NT2/D1 (cell line): ENCODE measurements around the gene HAUS6.

ENCODE experiments used
- SUZ12 ChIP-seq: IDR thresholded peaks from 2 replicates; pipeline ENCODE4 v1.6.1; 2011; ENCODE audit not compliant: insufficient read length, insufficient read depth; ENCODE audit errors: extremely low read depth
- YY1 ChIP-seq: IDR thresholded peaks from 2 replicates; pipeline ENCODE4 v1.6.1; 2011; ENCODE audit not compliant: insufficient read length, insufficient read depth
- ZNF274 ChIP-seq: IDR thresholded peaks from 2 replicates; pipeline ENCODE4 v1.6.1; 2011; ENCODE audit warnings: mild to moderate bottlenecking, low read depth, low read length

GRCh38 chr9:19108038-19108437, 5.3 kb upstream of the HAUS6 start:
- TF ChIP-seq YY1 (no peak), ZNF274 (no peak), SUZ12 (no peak)
